CD14-positive monocyte (primary cell): ENCODE results near the gene ACSM6. TPM values are rescaled to one million over a fixed set of nuclear protein-coding genes. Genes with fewer than 3 reads are reported as not detected.

Experiments
- DNase-seq, 3 donors: peaks; one replicate each; pipeline ENCODE4 v3.0.0-alpha.2; 2011 to 2022
- H2AFZ ChIP-seq: 2 replicates; pipeline ENCODE4 v1.6.0; 2012; ENCODE audit warnings: mild to moderate bottlenecking, low read depth, low read length, inconsistent platforms; ENCODE audit not compliant: insufficient read depth, poor library complexity, severe bottlenecking
- H3K27ac ChIP-seq, 2 donors: 1 replicate in 1 of 2; 2 replicates in 1 of 2; pipeline ENCODE4 v1.5.1; 2012 to 2013; ENCODE audit warnings: low read length in 2 of 2, control low read depth in 1 of 2, inconsistent platforms in 1 of 2, low read depth in 1 of 2, mild to moderate bottlenecking in 1 of 2
- H3K27me3 ChIP-seq, 2 donors: one replicate each; pipeline versions ENCODE4 v1.6.0 to v1.6.1; 2011 to 2013; ENCODE audit warnings: low read length in 2 of 2; ENCODE audit not compliant: control insufficient read depth in 2 of 2, insufficient read depth in 2 of 2
- H3K36me3 ChIP-seq, 2 donors: replicated peaks in 1 of 2; 1 replicate in 1 of 2; 2 replicates in 1 of 2; pipeline versions ENCODE4 v1.5.1 to v1.6.1; 2012 to 2013; ENCODE audit warnings: low read length in 2 of 2, control low read depth in 1 of 2, inconsistent platforms in 1 of 2, mild to moderate bottlenecking in 1 of 2; ENCODE audit not compliant: insufficient read depth in 2 of 2, control insufficient read depth in 1 of 2
- H3K4me1 ChIP-seq, 2 donors: 1 replicate in 1 of 2; 2 replicates in 1 of 2; pipeline versions ENCODE4 v1.5.1 to v1.6.1; 2012 to 2013; ENCODE audit warnings: low read length in 2 of 2, control low read depth in 1 of 2, inconsistent platforms in 1 of 2, mild to moderate bottlenecking in 1 of 2, moderate library complexity in 1 of 2; ENCODE audit not compliant: insufficient read depth in 2 of 2, control insufficient read depth in 1 of 2
- H3K4me2 ChIP-seq: replicated peaks from 2 replicates; pipeline ENCODE3; 2012; ENCODE audit warnings: low read length, moderate library complexity, mild to moderate bottlenecking; ENCODE audit not compliant: poor library complexity, severe bottlenecking; ENCODE audit errors: extremely low read depth
- H3K4me3 ChIP-seq, 3 experiments: fragments of 200-600 bp in 1 of 3; sonication (generic) in 1 of 3; replicated peaks in 1 of 3; 1 replicate in 2 of 3; 2 replicates in 1 of 3; pipeline ENCODE4 v1.5.1; 2011 to 2013; ENCODE audit warnings: low read length in 3 of 3, mild to moderate bottlenecking in 3 of 3, control low read depth in 2 of 3, low read depth in 2 of 3, inconsistent platforms in 1 of 3, moderate library complexity in 1 of 3
- H3K79me2 ChIP-seq: 2 replicates; pipeline ENCODE4 v1.6.0; 2012; ENCODE audit warnings: mild to moderate bottlenecking, control low read depth, inconsistent platforms, low read length, moderate library complexity; ENCODE audit not compliant: insufficient read depth
- H3K9ac ChIP-seq: 2 replicates; pipeline ENCODE4 v1.6.0; 2017; ENCODE audit warnings: low read length, mild to moderate bottlenecking; ENCODE audit not compliant: insufficient read depth, poor library complexity, severe bottlenecking
- H3K9me3 ChIP-seq, 2 donors: replicated peaks in 1 of 2; 1 replicate in 1 of 2; 2 replicates in 1 of 2; pipeline versions ENCODE4 v1.5.1 to v1.6.1; 2012 to 2013; ENCODE audit warnings: low read length in 2 of 2, control low read depth in 1 of 2; ENCODE audit not compliant: control insufficient read depth in 1 of 2, insufficient read depth in 1 of 2
- H4K20me1 ChIP-seq: 2 replicates; pipeline ENCODE4 v1.6.0; 2012; ENCODE audit warnings: mild to moderate bottlenecking, low read length, control low read depth, moderate library complexity; ENCODE audit not compliant: insufficient read depth
- H3K27ac Mint-ChIP-seq, 7 donors: one replicate each; pipeline ENCODE4 v1.8.0; 2020; ENCODE audit warnings: mild to moderate bottlenecking in 7 of 7, mixed read lengths in 7 of 7, moderate library complexity in 6 of 7, inconsistent platforms in 2 of 7
- H3K27me3 Mint-ChIP-seq, 3 donors: one replicate each; pipeline ENCODE4 v1.8.0; 2021 to 2022; ENCODE audit warnings: low read depth in 3 of 3, mild to moderate bottlenecking in 3 of 3, mixed read lengths in 3 of 3, moderate library complexity in 3 of 3, inconsistent platforms in 1 of 3
- H3K36me3 Mint-ChIP-seq, 2 donors: one replicate each; pipeline ENCODE4 v1.8.0; 2020; ENCODE audit warnings: mixed read lengths in 2 of 2, inconsistent platforms in 1 of 2, mild to moderate bottlenecking in 1 of 2
- H3K4me1 Mint-ChIP-seq: one replicate; pipeline ENCODE4 v1.8.0; 2020; ENCODE audit warnings: mild to moderate bottlenecking, mixed read lengths
- H3K4me3 Mint-ChIP-seq, 2 donors: one replicate each; pipeline ENCODE4 v1.8.0; 2020; ENCODE audit warnings: mild to moderate bottlenecking in 2 of 2, mixed read lengths in 2 of 2, moderate library complexity in 1 of 2
- H3K9me3 Mint-ChIP-seq, 7 donors: one replicate each; pipeline ENCODE4 v1.8.0; 2020 to 2022; ENCODE audit warnings: mixed read lengths in 7 of 7, mild to moderate bottlenecking in 6 of 7, moderate library complexity in 6 of 7, inconsistent platforms in 2 of 7
- CTCF ChIP-seq: fragments of 200-600 bp; IDR thresholded peaks from one replicate; pipeline ENCODE4 v1.8.0; 2022; ENCODE audit warnings: antibody characterized with exemption, mild to moderate bottlenecking
- WGBS: methylation state at CpG from one replicate; pipeline ENCODE4 v1.1.5; 2013; ENCODE audit warnings: missing lambda C conversion rate; ENCODE audit not compliant: insufficient coverage; 5-methylcytosine and 5-hydroxymethylcytosine counted together
- intact Hi-C, 2 donors: fragments of 100-400 bp; cut with micrococcal nuclease; formaldehyde crosslinking; loops; one replicate each; pipeline versions ENCODE4 v1.15.0 to v1.15.1; 2023
- polyA plus RNA-seq, 3 donors: library from polyadenylated mRNA; depleted of rRNA in 1 of 3; unstranded in 2 of 3; stranded (reverse) in 1 of 3; fragments of 300-500 nt in 2 of 3; fragments of >200 nt in 1 of 3; fragmentation: Illumina TruSeq in 2 of 3; gene quantifications; 1 replicate in 2 of 3; 2 replicates in 1 of 3; pipeline ENCODE4 v1.2.3, GENCODE V29; 2012 to 2021

The ACSM6 gene
- polyA plus RNA-seq, 3 donors, result not detected

DNA sequence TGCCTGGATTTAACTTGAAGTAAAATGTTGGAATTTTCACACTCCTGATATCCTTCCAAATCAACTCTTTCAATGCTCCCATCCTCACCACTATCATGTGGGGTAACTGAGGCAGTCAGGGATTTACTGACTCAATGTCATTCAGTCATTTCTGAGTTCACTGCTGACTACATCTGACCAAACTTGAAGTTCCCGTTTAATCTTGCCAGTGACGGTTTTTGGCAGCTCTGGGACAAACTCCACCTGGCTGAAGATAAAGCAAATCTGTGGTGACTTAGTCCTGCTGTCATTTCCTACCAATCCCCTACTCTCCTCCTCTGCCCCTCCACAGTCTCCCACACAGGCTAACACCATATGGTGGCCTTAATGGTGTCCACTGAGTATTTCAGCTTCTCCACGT is 22.7 kb upstream of the ACSM6 start:
- Mint-ChIP-seq H3K27ac (no peak overlapping the region), H3K27me3 (peaks cover 0 to 3% (median 0%) of the 10 kb centered on the region in 3 donors), H3K4me3 (no peak overlapping the region), H3K9me3 (peaks cover 0 to 17% (median 6%) of the 10 kb centered on the region in 7 donors), H3K4me1 (no peaks in the 10 kb centered on the region), H3K36me3 (no peaks in the 10 kb centered on the region)
- peaks cover 0 to 3% of the 10 kb centered on the region in 2 donors for H3K9me3 ChIP-seq
- H3K27me3 ChIP-seq, result no peaks in the 10 kb centered on the region
- H2AFZ ChIP-seq, result no peak overlapping the region
- no peaks in the 10 kb centered on the region for H3K79me2 ChIP-seq
- H3K27ac ChIP-seq, result no peak overlapping the region
- no peaks in the 10 kb centered on the region for H3K36me3 ChIP-seq
- intact Hi-C loops, result no loop called here
- no peak for DNase-seq
- WGBS, result 93% methylated on average over 3 of the region's 3 CpGs
- H3K4me3 ChIP-seq, result no peak overlapping the region
- TF ChIP-seq CTCF, result no peak
- no peak overlapping the region for H3K4me2 ChIP-seq
- H3K4me1 ChIP-seq, result no peaks in the 10 kb centered on the region
- no peak overlapping the region for H3K9ac ChIP-seq
- H4K20me1 ChIP-seq, result no peaks in the 10 kb centered on the region

DNA sequence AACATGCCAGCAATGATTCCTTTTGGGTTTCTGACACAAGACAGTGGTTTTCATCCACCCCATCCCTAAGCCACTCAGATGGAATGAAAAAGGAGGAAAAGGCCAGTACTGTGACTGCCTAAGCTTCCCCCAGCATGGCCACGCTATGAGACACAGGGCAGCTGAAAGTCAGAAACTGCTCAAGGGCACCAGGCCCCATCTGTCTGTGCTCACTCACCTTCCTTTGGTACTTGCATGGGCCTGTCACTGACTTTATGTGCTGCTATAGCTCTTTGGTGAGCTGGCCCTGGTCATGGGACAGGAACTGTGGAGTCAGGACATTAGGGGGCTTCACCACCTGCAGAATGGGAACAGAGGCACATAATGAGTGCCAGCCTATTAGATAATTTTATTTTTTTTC is 21.2 kb upstream of the ACSM6 start:
- 100% methylated on average over 1 of the region's 1 CpG for WGBS
- Mint-ChIP-seq H3K4me3 (no peak overlapping the region), H3K36me3 (no peaks in the 10 kb centered on the region), H3K27me3 (peaks cover 0 to 3% (median 0%) of the 10 kb centered on the region in 3 donors), H3K9me3 (peaks cover 0 to 13% (median 6%) of the 10 kb centered on the region in 7 donors), H3K27ac (no peak overlapping the region), H3K4me1 (no peaks in the 10 kb centered on the region)
- Histone ChIP-seq H3K36me3 (no peaks in the 10 kb centered on the region), H2AFZ (no peak overlapping the region), H3K9me3 (peaks cover 0 to 6% of the 10 kb centered on the region in 2 donors), H3K4me1 (no peaks in the 10 kb centered on the region), H3K27ac (no peak overlapping the region), H3K27me3 (no peaks in the 10 kb centered on the region), H4K20me1 (no peaks in the 10 kb centered on the region), H3K9ac (no peak overlapping the region), H3K4me3 (no peak overlapping the region), H3K79me2 (no peaks in the 10 kb centered on the region), H3K4me2 (no peak overlapping the region)
- intact Hi-C loops, result no loop called here
- TF ChIP-seq CTCF, result no peak
- DNase-seq, result no peak
